ENCODE results near the gene POU2F1.

Gene POU2F1

GRCh38 chr1:167301355-167301754, 80.7 kb downstream of the POU2F1 start:
- no peak for DNase-seq (ENCODE audit: low read depth, low spot score)
- Histone ChIP-seq H3K36me3 (ENCODE audit: insufficient read depth, insufficient read length, low read length) (no peaks in the 10 kb centered on the region), H3K4me1 (ENCODE audit: insufficient read depth, insufficient read length) (no peaks in the 10 kb centered on the region), H3K4me3 (ENCODE audit: insufficient read length, low read depth) (no peak overlapping the region), H3K9ac (ENCODE audit: insufficient read length, low read depth) (no peak overlapping the region), H3K9me3 (ENCODE audit: insufficient read depth, low read length) (no peaks in the 10 kb centered on the region), H3K27me3 (ENCODE audit: insufficient read depth, insufficient read length) (no peaks in the 10 kb centered on the region)
- no peak for TF ChIP-seq YY1 (IDR thresholded peaks at IDR 0.05; ENCODE audit: insufficient read depth, insufficient read length)
- TF ChIP-seq ZNF274 (IDR thresholded peaks at IDR 0.05; ENCODE audit: low read depth, low read length) = no peak
- TF ChIP-seq SUZ12 (IDR thresholded peaks at IDR 0.05; ENCODE audit: extremely low read depth, insufficient read depth, insufficient read length) = no peak

- no peak for DNase-seq (ENCODE audit: low read depth, low spot score)
- Histone ChIP-seq H3K27me3 (ENCODE audit: insufficient read depth, insufficient read length) (no peaks in the 10 kb centered on the region), H3K9me3 (ENCODE audit: insufficient read depth, low read length) (no peaks in the 10 kb centered on the region), H3K36me3 (ENCODE audit: insufficient read depth, insufficient read length, low read length) (no peaks in the 10 kb centered on the region), H3K4me1 (ENCODE audit: insufficient read depth, insufficient read length) (no peaks in the 10 kb centered on the region), H3K4me3 (ENCODE audit: insufficient read length, low read depth) (no peak overlapping the region), H3K9ac (ENCODE audit: insufficient read length, low read depth) (no peak overlapping the region)
- TF ChIP-seq ZNF274 (IDR thresholded peaks at IDR 0.05; ENCODE audit: low read depth, low read length) = no peak
- no peak for TF ChIP-seq YY1 (IDR thresholded peaks at IDR 0.05; ENCODE audit: insufficient read depth, insufficient read length)
- no peak for TF ChIP-seq SUZ12 (IDR thresholded peaks at IDR 0.05; ENCODE audit: extremely low read depth, insufficient read depth, insufficient read length)
These were observed 83.5 kb downstream of the POU2F1 start for GRCh38 chr1:167304165-167304564.

- no peaks in the 10 kb centered on the region for H3K36me3 ChIP-seq (ENCODE audit: insufficient read depth, insufficient read length, low read length)
- TF ChIP-seq ZNF274 (IDR thresholded peaks at IDR 0.05; ENCODE audit: low read depth, low read length) (no peak), SUZ12 (IDR thresholded peaks at IDR 0.05; ENCODE audit: extremely low read depth, insufficient read depth, insufficient read length) (no peak), YY1 (IDR thresholded peaks at IDR 0.05; ENCODE audit: insufficient read depth, insufficient read length) (no peak)
- no peak overlapping the region for H3K4me3 ChIP-seq (ENCODE audit: insufficient read length, low read depth)
- H3K9me3 ChIP-seq (ENCODE audit: insufficient read depth, low read length) = no peaks in the 10 kb centered on the region
- DNase-seq (ENCODE audit: low read depth, low spot score) = no peak
- no peaks in the 10 kb centered on the region for H3K4me1 ChIP-seq (ENCODE audit: insufficient read depth, insufficient read length)
- no peak overlapping the region for H3K9ac ChIP-seq (ENCODE audit: insufficient read length, low read depth)
- H3K27me3 ChIP-seq (ENCODE audit: insufficient read depth, insufficient read length) = no peaks in the 10 kb centered on the region
These were observed 84.5 kb downstream of the POU2F1 start for GRCh38 chr1:167305059-167305705.

GRCh38 chr1:167305706-167306277, 85.1 kb downstream of the POU2F1 start:
- Histone ChIP-seq H3K27me3 (ENCODE audit: insufficient read depth, insufficient read length) (no peaks in the 10 kb centered on the region), H3K4me1 (ENCODE audit: insufficient read depth, insufficient read length) (no peaks in the 10 kb centered on the region), H3K36me3 (ENCODE audit: insufficient read depth, insufficient read length, low read length) (no peaks in the 10 kb centered on the region), H3K4me3 (ENCODE audit: insufficient read length, low read depth) (no peak overlapping the region), H3K9ac (ENCODE audit: insufficient read length, low read depth) (no peak overlapping the region), H3K9me3 (ENCODE audit: insufficient read depth, low read length) (no peaks in the 10 kb centered on the region)
- no peak for DNase-seq (ENCODE audit: low read depth, low spot score)
- TF ChIP-seq YY1 (IDR thresholded peaks at IDR 0.05; ENCODE audit: insufficient read depth, insufficient read length) = no peak
- no peak for TF ChIP-seq ZNF274 (IDR thresholded peaks at IDR 0.05; ENCODE audit: low read depth, low read length)
- TF ChIP-seq SUZ12 (IDR thresholded peaks at IDR 0.05; ENCODE audit: extremely low read depth, insufficient read depth, insufficient read length) = no peak

- H3K4me1 ChIP-seq (ENCODE audit: insufficient read depth, insufficient read length) = no peaks in the 10 kb centered on the region
- H3K9me3 ChIP-seq (ENCODE audit: insufficient read depth, low read length) = peaks cover 9% of the 10 kb centered on the region; the same call in 1 of the 2 replicates
- DNase-seq (ENCODE audit: low read depth, low spot score) = no peak
- no peaks in the 10 kb centered on the region for H3K36me3 ChIP-seq (ENCODE audit: insufficient read depth, insufficient read length, low read length)
- no peak overlapping the region for H3K4me3 ChIP-seq (ENCODE audit: insufficient read length, low read depth)
- no peaks in the 10 kb centered on the region for H3K27me3 ChIP-seq (ENCODE audit: insufficient read depth, insufficient read length)
- no peak for TF ChIP-seq YY1 (IDR thresholded peaks at IDR 0.05; ENCODE audit: insufficient read depth, insufficient read length)
- no peak for TF ChIP-seq ZNF274 (IDR thresholded peaks at IDR 0.05; ENCODE audit: low read depth, low read length)
- TF ChIP-seq SUZ12 (IDR thresholded peaks at IDR 0.05; ENCODE audit: extremely low read depth, insufficient read depth, insufficient read length) = no peak
- no peak overlapping the region for H3K9ac ChIP-seq (ENCODE audit: insufficient read length, low read depth)
These were observed 90.0 kb downstream of the POU2F1 start for GRCh38 chr1:167310732-167311131.

- H3K9ac ChIP-seq (ENCODE audit: insufficient read length, low read depth) = no peak overlapping the region
- DNase-seq (ENCODE audit: low read depth, low spot score) = no peak
- TF ChIP-seq SUZ12 (IDR thresholded peaks at IDR 0.05; ENCODE audit: extremely low read depth, insufficient read depth, insufficient read length) (no peak), ZNF274 (IDR thresholded peaks at IDR 0.05; ENCODE audit: low read depth, low read length) (no peak), YY1 (IDR thresholded peaks at IDR 0.05; ENCODE audit: insufficient read depth, insufficient read length) (no peak)
- H3K27me3 ChIP-seq (ENCODE audit: insufficient read depth, insufficient read length) = no peaks in the 10 kb centered on the region
- H3K4me1 ChIP-seq (ENCODE audit: insufficient read depth, insufficient read length) = no peaks in the 10 kb centered on the region
- H3K9me3 ChIP-seq (ENCODE audit: insufficient read depth, low read length) = peaks cover 26% of the 10 kb centered on the region; the same call in 1 of the 2 replicates
- no peak overlapping the region for H3K4me3 ChIP-seq (ENCODE audit: insufficient read length, low read depth)
- no peaks in the 10 kb centered on the region for H3K36me3 ChIP-seq (ENCODE audit: insufficient read depth, insufficient read length, low read length)
These were observed 92.2 kb downstream of the POU2F1 start for GRCh38 chr1:167312871-167313270.

GRCh38 chr1:167314671-167315070, 94.0 kb downstream of the POU2F1 start:
- peaks cover 39% of the 10 kb centered on the region; the same call in 1 of the 2 replicates for H3K9me3 ChIP-seq (ENCODE audit: insufficient read depth, low read length)
- H3K4me3 ChIP-seq (ENCODE audit: insufficient read length, low read depth) = no peak overlapping the region
- no peaks in the 10 kb centered on the region for H3K36me3 ChIP-seq (ENCODE audit: insufficient read depth, insufficient read length, low read length)
- TF ChIP-seq SUZ12 (IDR thresholded peaks at IDR 0.05; ENCODE audit: extremely low read depth, insufficient read depth, insufficient read length) (no peak), YY1 (IDR thresholded peaks at IDR 0.05; ENCODE audit: insufficient read depth, insufficient read length) (no peak), ZNF274 (IDR thresholded peaks at IDR 0.05; ENCODE audit: low read depth, low read length) (no peak)
- H3K27me3 ChIP-seq (ENCODE audit: insufficient read depth, insufficient read length) = no peaks in the 10 kb centered on the region
- H3K4me1 ChIP-seq (ENCODE audit: insufficient read depth, insufficient read length) = no peaks in the 10 kb centered on the region
- DNase-seq (ENCODE audit: low read depth, low spot score) = no peak
- no peak overlapping the region for H3K9ac ChIP-seq (ENCODE audit: insufficient read length, low read depth)
